Hippocampal formation (tissue), 2 donors: Measurements from ENCODE around the gene TMSB15B.
"Not testable (repeated sequence)": the region's sequence is repeated elsewhere in the genome, so short reads cannot be mapped to it uniquely, and the experiment has no call there.

ENCODE experiments used
- DNase-seq, 2 donors: peaks; one replicate each; lab custom pipeline; 2025; lab: John Stamatoyannopoulos, UW

Gene TMSB15B

DNA sequence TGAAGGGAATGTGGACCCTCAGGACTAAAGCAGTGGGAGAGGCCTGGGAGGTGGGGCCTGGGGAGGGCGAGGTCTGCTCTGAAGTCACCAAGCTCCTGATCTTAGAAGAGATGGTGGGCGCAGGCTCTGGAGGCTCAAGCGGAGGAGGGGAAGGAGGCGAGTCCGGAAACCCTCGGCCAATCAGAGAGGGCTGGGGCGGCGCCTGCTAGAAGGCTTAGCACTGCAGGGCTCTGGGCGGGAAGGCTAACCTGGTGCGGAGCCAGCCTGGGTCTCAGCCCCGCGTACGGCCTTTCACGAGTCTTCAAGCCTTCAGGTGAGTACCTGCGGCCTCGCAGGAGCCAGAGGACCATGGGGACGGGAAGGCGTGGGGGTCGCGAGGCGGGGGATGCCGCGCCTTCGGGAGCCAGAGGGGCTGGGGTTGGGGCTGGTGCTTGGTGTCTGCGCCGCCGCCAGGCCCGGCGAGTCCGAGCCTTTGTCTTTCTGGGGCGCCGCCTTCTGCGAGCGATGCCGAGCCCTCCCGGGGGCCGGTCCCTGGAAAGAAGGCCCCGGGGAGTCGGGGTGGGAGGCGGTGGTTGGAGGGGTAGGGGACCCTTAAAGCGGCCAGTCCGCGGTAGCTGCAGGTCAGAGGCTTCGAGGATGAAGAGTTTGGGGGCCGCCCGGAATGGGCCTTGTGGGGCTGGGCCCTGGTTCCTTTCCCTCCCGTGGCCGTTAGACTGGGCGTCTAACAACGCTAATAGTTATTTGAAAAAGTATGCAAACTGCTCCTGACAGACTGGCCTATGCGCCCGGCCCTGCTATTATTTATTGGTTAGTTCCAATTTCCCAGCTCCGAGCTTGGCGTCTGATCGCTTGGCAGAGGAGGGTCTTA lies at the start of gene TMSB15B:
Gene TMSB15B (plus strand): TSS at position 217 of the 868 bp plus-strand sequence.
- not testable (repeated sequence) for DNase-seq

DNA sequence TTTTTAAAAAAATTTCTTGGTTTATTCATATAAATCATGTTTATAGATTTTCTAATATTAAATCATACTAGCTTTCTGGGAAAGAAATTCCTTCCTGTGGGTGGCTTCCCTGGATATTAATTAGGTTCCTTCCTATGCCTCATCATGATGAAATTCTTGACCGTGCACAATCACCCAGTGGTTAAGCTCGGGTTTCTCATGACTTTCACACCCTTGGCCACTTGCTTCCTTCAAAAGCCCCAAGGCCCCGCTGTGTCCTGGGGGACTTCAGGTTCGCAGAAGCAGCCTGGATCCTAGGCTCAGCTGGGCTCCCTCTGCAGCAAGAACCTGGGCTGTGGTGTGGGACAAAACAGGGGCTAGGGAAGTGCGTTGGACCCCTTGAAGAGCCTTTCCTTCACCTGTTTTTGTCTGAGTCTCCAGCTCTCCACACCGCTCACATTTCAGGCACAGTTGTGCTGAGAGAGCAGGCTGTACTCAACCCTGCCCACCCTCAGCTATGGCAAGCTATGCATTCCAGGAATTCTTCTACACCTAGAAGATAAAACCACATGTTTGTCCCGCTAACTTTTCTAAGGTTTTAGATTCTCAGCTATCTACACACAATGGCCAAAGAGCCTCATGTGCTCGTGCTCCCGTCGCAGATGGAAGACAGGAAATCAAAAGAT lies 48.9 kb upstream of the TMSB15B start:
- no peak for DNase-seq

DNA sequence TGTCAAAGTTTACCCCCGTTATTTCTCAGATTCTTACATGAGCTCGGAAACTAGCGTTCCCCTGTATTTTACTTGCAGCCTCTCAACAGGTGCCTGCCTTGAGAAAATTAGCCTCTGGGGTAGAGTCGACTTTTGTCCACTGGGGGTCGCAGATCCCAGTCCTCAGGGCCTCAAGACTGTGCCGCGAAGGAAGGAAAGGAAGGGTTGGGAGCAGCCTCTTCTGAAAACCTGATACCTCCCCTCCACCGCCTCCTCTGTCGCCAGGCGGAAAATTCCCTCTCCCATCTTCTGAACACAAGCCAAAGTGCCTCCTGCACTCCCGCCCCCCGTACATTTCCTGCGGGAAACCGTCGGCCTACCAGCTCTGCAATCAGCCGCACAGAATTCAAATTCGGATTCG lies 44.4 kb upstream of the TMSB15B start:
- peak; percentile 12 for DNase-seq

DNA sequence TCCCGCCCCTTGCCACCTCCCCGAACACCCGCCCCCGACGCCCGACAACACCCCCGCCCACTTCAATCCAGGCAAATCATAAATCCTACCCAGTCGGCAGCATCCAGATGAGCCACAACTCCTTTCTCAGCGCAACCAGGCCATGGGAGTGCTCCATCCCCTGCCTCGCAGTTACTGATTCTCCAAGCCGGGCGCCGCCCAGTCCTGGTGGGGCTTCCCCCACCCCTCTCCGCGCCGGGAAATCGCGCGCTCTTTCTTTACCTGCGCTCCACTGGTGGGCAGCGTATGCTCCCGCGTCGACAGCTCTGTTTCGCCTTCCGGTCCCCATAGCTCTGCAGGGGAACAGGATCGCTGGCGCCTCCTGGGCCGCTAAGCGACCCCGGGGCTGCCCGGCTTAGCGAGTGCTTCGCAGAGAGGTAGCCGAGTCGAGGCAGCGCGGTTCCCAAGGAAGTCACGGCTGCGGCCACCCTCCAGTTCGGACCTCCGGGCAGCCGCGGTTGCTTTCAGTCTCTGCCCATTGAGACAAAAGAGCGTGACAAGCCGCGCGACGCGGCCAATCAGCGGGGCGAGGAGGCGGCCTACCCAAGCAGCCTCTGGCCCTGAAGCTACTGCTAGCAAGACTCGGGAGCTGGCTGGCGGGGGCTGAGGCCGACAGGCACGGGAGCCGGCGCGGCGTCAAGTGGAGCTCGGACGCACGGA lies 43.7 kb upstream of the TMSB15B start:
- DNase-seq = peak; percentile 6 to 34

DNA sequence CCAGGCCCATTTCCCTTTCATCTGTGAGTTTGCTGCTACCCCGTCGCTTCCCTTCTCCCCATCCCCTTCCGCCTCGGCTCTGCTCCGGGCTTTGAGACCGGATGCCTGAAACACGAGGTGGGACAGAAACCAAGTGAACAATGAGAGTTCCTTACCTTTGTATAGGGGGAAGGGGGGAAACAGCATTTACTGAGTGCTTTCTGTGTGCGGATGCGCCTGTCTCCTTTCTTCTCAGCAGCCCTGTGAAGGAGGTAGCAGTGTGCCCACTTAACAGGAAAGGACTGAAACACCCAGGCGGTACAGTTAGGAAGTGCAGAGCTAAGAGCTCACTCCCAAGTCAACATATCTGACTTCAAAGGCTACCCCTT lies 43.2 kb upstream of the TMSB15B start:
- DNase-seq = peak in 1 of 2 donors; percentile 7

DNA sequence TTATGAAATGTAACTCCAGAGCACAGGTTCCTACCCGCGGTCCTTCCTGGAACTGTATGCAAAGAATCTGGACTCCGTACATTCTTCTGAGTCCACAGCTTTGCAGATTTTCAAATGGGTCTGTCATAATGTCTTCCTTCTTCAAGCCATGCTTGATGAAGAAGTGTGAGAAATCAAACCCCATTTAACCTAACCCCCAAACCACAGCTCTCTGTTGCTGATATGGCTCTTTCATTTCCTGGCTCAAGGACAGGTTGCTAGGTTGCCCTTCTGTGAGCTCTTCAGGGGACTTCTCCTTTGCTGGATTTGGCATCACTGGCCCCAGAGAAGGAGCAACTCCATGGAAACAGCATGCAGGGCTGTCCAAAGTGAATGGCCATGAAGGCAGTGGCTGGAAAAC lies 41.9 kb upstream of the TMSB15B start:
- not testable (repeated sequence) for DNase-seq

DNA sequence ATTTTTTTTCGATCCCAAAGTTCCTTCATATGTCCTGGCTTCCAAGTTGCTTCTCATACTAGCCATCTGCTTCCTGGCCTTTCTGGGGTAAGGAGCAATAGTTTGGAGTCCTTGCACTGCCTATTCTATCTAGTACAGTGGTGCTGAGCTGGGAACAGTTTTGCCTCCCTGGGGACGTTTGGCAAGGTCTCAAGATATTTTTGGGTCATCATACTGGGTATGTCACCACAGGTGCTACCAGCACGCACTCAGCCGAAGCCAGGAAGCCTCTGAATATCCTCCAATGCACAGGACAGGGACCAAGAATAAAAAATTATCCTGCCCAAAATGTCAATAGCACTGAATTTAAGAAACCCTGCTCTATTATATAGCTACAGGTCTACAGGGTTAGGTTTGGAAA lies 35.4 kb upstream of the TMSB15B start:
- DNase-seq = no peak

DNA sequence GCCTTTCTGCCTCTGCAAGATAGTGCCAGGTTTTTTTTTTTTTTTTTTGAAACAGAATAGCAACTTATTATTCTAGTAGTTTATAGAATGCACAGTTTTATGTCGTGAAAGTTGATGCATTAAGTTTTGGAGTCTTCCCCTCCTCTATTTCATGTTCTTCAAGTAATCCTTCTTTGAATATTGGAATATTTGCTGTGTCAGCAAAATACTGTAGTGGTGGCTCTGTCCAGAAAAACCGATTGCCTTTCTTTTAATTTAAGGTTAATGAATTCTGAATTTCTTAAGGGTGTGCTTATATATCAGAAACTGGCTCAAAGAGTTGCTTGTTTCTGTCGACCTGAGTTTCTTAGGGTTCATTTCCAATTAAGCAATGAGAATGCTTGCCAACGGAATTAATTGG lies 34.8 kb upstream of the TMSB15B start:
- DNase-seq = no peak

DNA sequence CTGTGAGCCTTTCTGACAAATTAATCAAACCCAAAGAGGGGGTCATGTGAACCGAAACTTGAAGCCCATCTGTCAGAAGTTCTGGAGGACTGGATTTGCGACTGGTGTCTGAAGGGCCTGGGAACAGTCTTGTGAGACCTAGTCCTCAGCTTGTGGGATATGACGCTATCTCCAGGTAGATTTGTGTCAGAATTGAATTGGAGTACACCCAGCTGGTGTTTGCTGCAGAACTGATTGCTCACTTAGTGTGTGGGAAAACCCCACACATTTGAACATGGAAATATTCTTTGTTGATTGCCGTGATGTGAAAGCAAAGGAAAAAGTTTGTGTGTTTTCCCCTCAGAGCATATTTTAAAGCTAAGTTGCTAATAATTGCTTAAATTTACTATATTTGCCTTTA lies 30.3 kb upstream of the TMSB15B start:
- no peak for DNase-seq

DNA sequence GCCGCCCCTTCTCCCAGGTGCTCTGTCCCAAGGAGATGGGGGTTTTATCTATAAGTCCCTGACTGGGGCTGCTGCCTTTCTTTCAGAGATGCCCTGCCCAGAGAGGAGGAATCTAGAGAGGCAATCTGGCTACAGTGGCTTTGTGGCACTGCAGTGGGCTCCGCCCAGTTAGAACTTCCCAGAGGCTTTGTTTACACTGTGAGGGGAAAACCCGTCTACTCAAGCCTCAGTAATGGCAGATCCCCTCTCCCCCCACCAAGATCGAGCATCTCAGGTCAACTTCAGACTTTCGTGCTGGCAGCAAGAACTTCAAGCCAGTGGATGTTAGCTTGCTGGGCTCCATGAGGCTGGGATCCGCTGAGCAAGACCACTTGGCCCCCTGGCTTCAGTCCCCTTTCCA lies 22.2 kb upstream of the TMSB15B start:
- DNase-seq = not testable (repeated sequence)

DNA sequence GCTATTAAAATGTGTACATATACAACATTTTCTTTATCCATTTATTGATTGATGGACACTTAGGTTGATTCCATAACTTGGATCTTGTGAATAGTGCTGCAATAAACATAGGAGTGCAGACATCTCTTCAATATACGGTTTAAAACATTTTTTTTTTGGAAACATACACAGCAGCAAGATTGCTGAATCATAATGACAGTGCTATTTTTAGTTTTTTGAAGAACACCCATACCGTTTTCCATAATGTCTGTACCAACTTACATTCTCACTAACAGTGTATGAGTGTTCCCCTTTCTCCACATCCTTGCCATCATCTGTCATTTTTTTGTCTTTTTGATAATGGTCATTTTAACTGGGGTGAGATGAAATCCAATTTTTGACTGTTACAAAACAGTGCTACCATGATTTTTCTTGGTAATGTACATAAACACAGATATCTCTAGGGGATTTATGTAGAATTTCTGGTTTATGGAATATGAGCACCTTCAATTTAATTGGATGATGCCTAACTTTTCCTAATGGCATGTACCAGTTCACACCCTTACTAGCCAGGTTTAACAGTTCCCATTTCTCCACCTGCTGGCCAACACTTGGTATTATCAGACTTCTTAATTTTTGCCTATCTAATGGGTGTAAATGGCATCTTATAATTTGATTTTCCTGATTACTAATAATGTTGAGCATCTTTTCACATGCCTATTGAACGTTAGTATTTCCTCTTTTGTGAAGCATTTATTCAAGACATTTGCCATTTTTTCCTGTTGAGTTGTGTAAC lies 21.0 kb upstream of the TMSB15B start:
- peak in 1 of 2 donors; percentile 0 for DNase-seq

DNA sequence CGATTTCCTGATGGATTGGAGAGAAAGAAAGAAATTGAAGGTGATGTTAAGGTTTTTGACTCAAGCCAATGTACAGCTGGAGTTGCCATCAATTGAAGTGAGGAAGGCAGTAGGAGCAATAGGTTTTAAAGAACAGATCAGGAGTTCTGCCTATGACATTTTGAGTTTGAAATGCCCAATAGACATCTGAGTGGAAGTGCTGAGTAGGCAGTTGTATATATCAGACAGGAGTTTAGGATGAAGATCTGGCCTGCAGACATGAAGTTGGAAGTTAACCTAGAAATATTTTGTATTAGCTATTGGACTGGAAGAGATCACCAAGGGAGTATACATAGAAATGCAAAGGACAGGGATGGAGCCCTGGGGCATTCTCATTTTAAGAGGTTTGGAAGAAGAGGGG lies 12.9 kb upstream of the TMSB15B start:
- no peak for DNase-seq

DNA sequence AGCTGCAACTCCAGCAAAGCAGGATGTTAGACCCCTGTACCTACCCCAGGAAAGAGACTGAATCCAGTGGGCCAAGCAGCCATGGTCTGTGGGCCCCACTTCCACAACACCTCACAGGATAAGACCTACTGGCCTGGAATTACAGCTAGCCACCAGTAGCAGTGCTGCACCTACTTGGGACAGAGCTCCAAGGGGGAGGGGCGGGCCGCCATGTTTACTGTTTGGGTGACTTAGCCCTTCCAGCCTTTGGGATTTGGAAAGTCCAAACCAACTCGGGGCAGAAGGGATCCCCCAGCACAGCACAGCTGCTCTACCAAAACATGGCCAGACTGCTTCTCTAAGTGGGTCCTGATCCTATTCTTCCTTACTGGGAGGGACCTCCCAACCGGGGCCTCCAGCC lies 9.1 kb upstream of the TMSB15B start:
- no peak for DNase-seq

DNA sequence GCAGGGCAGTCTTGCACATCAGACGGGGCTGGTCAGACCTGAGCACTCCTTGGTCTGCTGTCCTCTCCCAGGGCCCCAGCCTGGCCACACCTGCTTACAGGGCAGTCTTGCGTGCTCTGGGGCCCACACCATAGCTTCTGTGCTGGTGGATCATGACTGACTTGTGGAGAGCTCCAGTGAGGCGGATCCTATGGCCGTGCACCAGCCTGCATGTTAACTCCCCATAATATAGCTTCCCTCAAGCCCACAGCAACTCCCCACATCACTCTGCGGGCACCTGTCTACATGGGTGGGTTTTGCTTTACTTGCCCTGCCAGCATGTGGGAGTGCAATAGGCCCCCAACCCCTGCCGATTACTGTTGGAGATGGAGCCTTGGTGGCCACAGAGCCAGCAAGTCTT lies 8.2 kb upstream of the TMSB15B start:
- DNase-seq = no peak

DNA sequence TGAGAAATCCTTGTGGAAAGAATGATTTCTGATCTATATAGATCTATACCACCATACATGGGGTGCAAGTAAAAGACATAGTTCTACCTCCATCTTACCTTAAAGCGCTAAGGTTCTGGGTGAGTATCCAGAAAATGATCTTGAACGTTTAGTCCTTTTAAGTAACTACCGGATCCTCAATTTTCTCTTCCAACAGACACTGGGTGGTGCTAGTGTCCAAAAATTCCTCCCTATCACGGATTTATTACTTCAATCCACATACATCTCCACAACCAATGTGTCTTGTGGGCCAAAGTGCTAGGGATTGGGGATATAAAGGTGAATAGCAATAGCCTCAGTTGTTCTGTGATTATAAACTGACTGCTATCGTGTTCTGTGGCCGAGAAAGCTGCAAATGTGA lies 1.8 kb upstream of the TMSB15B start:
- not testable (repeated sequence) for DNase-seq

DNA sequence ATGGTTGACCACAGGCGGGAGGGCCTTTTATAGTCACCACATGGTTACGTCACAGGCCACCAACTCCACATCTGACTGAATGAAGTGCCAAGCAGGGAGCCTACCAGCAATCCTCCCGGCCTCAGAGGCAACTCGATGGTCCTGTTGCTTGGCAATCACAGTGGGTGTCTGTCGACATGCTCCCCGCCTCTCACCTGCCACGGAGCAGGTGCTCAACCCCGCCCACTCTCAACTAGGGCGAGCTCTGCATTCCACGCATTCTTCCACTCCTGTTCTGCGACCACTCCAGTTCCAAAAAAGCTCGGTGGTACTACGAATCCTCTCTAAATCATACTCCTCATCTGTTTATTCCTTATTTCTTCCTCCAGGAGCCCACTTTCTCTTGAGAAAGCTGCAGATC lies 21.1 kb downstream of the TMSB15B start:
- DNase-seq = not testable (repeated sequence)

DNA sequence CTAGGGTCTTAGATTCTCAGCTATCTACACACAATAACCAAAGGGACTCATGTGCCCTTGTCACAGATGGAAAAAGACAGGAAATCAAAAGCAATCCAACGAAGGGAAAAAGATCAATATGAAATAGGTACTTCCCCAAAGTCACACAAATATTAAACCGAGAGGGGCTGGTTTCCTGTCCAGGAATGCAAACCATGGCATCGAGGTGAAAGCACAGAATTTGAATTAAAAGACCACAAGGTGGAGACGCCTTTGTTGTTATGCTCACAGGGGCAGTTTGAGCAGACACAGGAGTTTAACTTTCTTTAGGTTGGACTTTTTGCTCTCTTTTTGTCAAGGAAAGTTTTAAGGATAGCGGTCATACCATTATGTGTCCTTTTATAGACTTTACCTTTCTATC lies 36.8 kb downstream of the TMSB15B start:
- DNase-seq = no peak

DNA sequence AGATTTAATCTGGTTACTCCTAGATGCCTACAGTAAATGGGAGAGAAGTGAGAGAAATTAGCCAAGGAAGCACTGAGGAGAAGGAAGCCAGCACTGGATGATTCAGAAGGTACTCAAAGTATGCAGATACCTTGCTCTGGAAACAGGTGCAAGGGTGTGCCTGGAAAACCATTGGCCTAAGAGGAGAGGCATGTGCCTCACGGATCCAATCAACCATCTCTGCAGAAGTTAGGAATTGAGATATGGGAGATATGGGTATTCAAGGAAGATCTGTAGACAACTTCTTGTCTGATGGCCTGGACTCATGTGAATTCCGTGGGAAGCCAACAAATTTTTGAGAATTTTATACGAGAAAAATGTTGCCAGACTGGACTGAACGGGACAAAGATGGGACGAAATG lies 46.4 kb downstream of the TMSB15B start:
- no peak for DNase-seq

DNA sequence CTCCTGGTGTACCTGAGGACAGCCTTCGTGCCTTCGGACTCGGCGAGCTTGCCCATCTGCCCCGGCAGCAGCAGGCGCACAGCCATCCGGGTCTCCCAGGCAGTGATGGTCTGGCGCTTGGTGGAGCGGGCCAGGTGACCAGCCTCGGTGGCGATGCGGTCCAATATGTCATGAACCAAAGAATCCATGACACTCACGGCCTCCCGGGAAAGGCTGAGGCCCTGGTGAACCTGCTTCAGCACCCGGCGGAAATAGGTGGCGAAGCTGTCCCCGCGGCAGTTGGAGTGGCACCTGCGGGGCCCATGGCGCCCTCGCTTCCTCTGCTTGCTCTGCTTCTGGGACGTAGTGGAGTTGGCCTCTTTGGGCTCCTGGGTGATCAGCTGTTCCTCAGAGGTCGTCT lies 50.7 kb downstream of the TMSB15B start:
- no peak for DNase-seq

DNA sequence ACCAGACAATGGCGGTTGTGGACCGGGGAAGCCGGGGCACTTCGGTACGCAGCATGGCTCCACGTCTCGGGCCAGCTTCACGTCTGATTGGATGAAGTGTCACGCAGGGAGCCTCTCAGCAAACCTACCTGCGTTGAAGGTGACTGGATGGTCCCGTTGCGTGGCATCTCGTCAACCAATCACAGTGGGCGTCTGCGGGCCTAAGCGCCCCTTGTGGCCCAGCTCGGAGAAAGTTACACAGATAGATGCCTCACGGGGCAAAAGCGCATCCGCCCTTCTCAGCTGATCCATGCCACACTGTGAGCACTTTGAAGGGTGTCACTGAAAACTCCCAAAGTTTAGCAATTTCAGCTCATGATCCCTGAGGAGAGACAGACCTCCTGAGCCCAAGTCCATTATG lies 51.2 kb downstream of the TMSB15B start, which contains the start of gene H2BW1:
Gene H2BW1 (minus strand): TSS at position 103 of the 400 bp plus-strand sequence. CDS start 132 bp downstream, outside the sequence.
- DNase-seq = no peak

DNA sequence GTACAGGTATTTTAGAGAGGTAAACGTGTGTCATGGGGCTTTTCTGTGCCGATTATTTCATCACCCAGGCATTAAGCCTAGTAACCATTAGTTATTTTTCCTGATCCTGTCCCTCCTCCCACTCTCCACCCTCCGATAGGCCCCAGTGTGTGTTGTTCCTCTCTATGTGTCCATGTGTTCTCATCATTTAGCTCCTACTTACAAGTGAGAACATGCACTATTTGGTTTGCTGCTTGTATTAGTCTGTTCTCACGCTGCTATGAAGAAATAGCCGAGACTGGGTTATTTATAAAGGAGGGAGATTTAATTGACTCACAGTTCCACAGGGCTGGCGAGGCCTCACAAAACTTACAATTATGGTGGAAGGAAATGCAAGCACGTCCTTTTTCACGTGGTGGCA lies 53.1 kb downstream of the TMSB15B start:
- not testable (repeated sequence) for DNase-seq
